Endothelial cell of umbilical vein (primary cell): ENCODE data around the gene WSB1. TPM values are rescaled to one million over a fixed set of nuclear protein-coding genes. Genes with fewer than 3 reads are reported as not detected.

Source experiments
- BruUV-seq: library from RNA; stranded (reverse); fragments of 400-500 nt; replicated peaks from 2 replicates; lab custom pipeline; 2021; lab: Mats Ljungman, UMichigan
- CTCF ChIA-PET: fragments of 300-600, 350-600 bp; sonication (Branson Sonifier 250); formaldehyde crosslinking; loops from one replicate; lab custom pipeline; 2021; ENCODE audit warnings: antibody characterized with exemption, inconsistent platforms; lab: Charles Lee
- POLR2A ChIA-PET: fragments of 300-600, 350-600 bp; sonication (Branson Sonifier 250); formaldehyde crosslinking; loops from one replicate; lab custom pipeline; 2021; ENCODE audit warnings: antibody characterized with exemption, inconsistent platforms; lab: Charles Lee
- DNase-seq: peaks from one replicate; pipeline ENCODE4 v3.0.0-alpha.2; 2011; ENCODE audit warnings: low read depth, low spot score
- FAIRE-seq: peaks from 2 replicates; lab custom pipeline; 2011; peaks lifted over from hg19 to GRCh38; lab: Jason Lieb, UNC
- H2AFZ ChIP-seq: 2 replicates; pipeline ENCODE4 v1.6.0; 2012; ENCODE audit warnings: low read depth, low read length, control low read depth, inconsistent platforms
- H3K27ac ChIP-seq: 2 replicates; pipeline ENCODE4 v1.5.1; 2011; ENCODE audit warnings: low read depth, mild to moderate bottlenecking, control low read depth, low read length, moderate library complexity; ENCODE audit not compliant: insufficient read depth
- H3K27me3 ChIP-seq, 2 experiments: 2 replicates each; pipeline versions ENCODE4 v1.6.0 to v1.6.1; 2011; ENCODE audit warnings: low read length in 2 of 2, mixed read lengths in 1 of 2; ENCODE audit not compliant: control insufficient read depth in 2 of 2, insufficient read depth in 2 of 2
- H3K36me3 ChIP-seq, 2 experiments: 2 replicates in 1 of 2; 3 replicates in 1 of 2; pipeline ENCODE4 v1.5.1; 2011; ENCODE audit warnings: low read length in 2 of 2, mild to moderate bottlenecking in 1 of 2, moderate library complexity in 1 of 2; ENCODE audit not compliant: control insufficient read depth in 2 of 2, insufficient read depth in 2 of 2; ENCODE audit errors: extremely low read depth in 1 of 2
- H3K4me1 ChIP-seq: 3 replicates; pipeline ENCODE4 v1.5.1; 2011; ENCODE audit warnings: mild to moderate bottlenecking, low read length; ENCODE audit not compliant: control insufficient read depth, insufficient read depth; ENCODE audit errors: extremely low read depth
- H3K4me2 ChIP-seq: 2 replicates; pipeline ENCODE4 v1.6.1; 2011; ENCODE audit warnings: low read length, control low read depth, mixed read lengths; ENCODE audit not compliant: insufficient read depth
- H3K4me3 ChIP-seq, 3 experiments: fragments of 200-600 bp in 1 of 3; sonication (generic), shearing (Covaris generic) in 1 of 3; replicated peaks in 1 of 3; 2 replicates each; pipeline ENCODE4 v1.5.1; 2011 to 2016; ENCODE audit warnings: control low read depth in 3 of 3, low read length in 3 of 3, mild to moderate bottlenecking in 2 of 3, inconsistent platforms in 1 of 3, low read depth in 1 of 3, moderate library complexity in 1 of 3; ENCODE audit not compliant: insufficient read depth in 1 of 3
- H3K79me2 ChIP-seq: 2 replicates; pipeline ENCODE4 v1.6.0; 2012; ENCODE audit warnings: low read length, inconsistent platforms; ENCODE audit not compliant: control insufficient read depth, insufficient read depth
- H3K9ac ChIP-seq: replicated peaks from 2 replicates; pipeline ENCODE3; 2011; ENCODE audit warnings: low read length, control low read depth; ENCODE audit not compliant: insufficient read depth; ENCODE audit errors: extremely low read depth
- H3K9me1 ChIP-seq: replicated peaks from 3 replicates; pipeline ENCODE4 v1.6.0; 2011; ENCODE audit warnings: mild to moderate bottlenecking, low read length; ENCODE audit not compliant: control insufficient read depth, insufficient read depth; ENCODE audit errors: extremely low read depth
- H3K9me3 ChIP-seq: replicated peaks from 2 replicates; pipeline ENCODE4 v1.5.1; 2012; ENCODE audit warnings: low read length, inconsistent platforms; ENCODE audit not compliant: control insufficient read depth, insufficient read depth
- H4K20me1 ChIP-seq: replicated peaks from 2 replicates; pipeline ENCODE3; 2011; ENCODE audit warnings: mild to moderate bottlenecking, low read length; ENCODE audit not compliant: control insufficient read depth, insufficient read depth; ENCODE audit errors: extremely low read depth
- FOS ChIP-seq: IDR thresholded peaks from 2 replicates; pipeline ENCODE4 v1.6.1; 2011; ENCODE audit warnings: mild to moderate bottlenecking, low read length, moderate library complexity, borderline replicate concordance; ENCODE audit not compliant: insufficient read depth
- GATA2 ChIP-seq: IDR thresholded peaks from 2 replicates; pipeline ENCODE4 v1.7.0; 2011; ENCODE audit warnings: low read depth, mild to moderate bottlenecking, moderate library complexity, mixed read lengths, low read length; ENCODE audit not compliant: insufficient read length, insufficient read depth
- MYC ChIP-seq: IDR thresholded peaks from one replicate; pipeline ENCODE4 v1.6.1; 2011; ENCODE audit warnings: mild to moderate bottlenecking, low read depth, low read length
- POLR2AphosphoS5 ChIP-seq: IDR thresholded peaks from 2 replicates; pipeline ENCODE4 v1.6.1; 2012; ENCODE audit warnings: low read depth, mild to moderate bottlenecking, control low read depth, low read length, moderate library complexity; ENCODE audit not compliant: insufficient read depth
- dilution Hi-C: fragments of 300-500 bp; cut with MboI; formaldehyde crosslinking; loops from one replicate; pipeline ENCODE4 v1.15.0; 2019; ENCODE audit warnings: low sequenced_read_pairs; ENCODE audit not compliant: extremely low pct_ligation_motif_present
- intact Hi-C: fragments of 100-400 bp; cut with micrococcal nuclease; formaldehyde crosslinking; loops from one replicate; pipeline ENCODE4 v1.10.0; 2022
- polyA plus RNA-seq, 4 experiments: library from polyadenylated mRNA; depleted of rRNA in 3 of 4; stranded (reverse) in 3 of 4; unstranded in 1 of 4; fragments of >200 nt; gene quantifications; 2 replicates each; pipeline versions ENCODE4 v1.2.1 to v1.2.3, GENCODE V29; 2011 to 2012; ENCODE audit warnings: missing spikeins in 1 of 4
- total RNA-seq: library from RNA; stranded (reverse); gene quantifications from 2 replicates; pipeline ENCODE4 v1.2.3, GENCODE V29; 2021
- TF ChIP-seq, protein P1 (sequence below), 2 donors: IDR thresholded peaks; 1 replicate in 1 of 2; 2 replicates in 1 of 2; pipeline ENCODE4 v1.5.1; 2011; ENCODE audit warnings: low read length in 2 of 2, mild to moderate bottlenecking in 2 of 2, moderate library complexity in 2 of 2, control low read depth in 1 of 2, inconsistent platforms in 1 of 2, low read depth in 1 of 2; ENCODE audit not compliant: insufficient read depth in 1 of 2; ENCODE audit errors: extremely low read depth in 1 of 2
- TF ChIP-seq, protein P2 (sequence below): IDR thresholded peaks from 2 replicates; pipeline ENCODE4 v1.6.1; 2011; ENCODE audit not compliant: insufficient read depth, insufficient read length

The WSB1 gene
- total and polyA plus RNA-seq, 2 donors (not counting 3 experiments of a cell fraction or from before 2014, with no cell fraction given): 471 to 736 TPM

DNA sequence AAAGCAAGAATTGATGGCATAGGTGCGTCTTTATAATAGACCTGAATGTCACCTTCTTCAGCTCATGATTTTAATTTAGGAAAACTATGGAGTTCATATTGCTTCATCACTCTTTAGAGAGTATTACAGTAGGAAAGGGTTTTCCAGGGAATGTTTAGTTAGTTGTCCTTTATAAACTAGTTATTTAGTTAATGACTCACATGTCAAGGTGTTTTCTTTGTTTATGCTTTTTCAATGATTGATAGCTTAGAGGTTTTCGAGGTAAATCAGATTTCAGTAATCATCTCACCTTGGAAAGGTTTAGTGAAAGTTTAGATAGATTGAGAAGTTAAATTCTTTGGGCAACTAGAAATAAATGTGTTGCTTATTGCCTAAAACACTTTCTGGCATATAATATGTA lies 9.8 kb downstream of the WSB1 start:
- Histone ChIP-seq H3K9ac (no peak overlapping the region), H3K27ac (no peak overlapping the region), H3K4me3 (no peak overlapping the region), H3K79me2 (peaks cover 84% of the 10 kb centered on the region), H3K9me1 (no peaks in the 10 kb centered on the region), H3K27me3 (no peaks in the 10 kb centered on the region), H3K36me3 (peaks cover 20 to 41% of the 10 kb centered on the region in 2 experiments), H3K4me2 (no peak overlapping the region), H4K20me1 (peaks cover 33% of the 10 kb centered on the region), H2AFZ (no peak overlapping the region), H3K9me3 (no peaks in the 10 kb centered on the region), H3K4me1 (peaks cover 15% of the 10 kb centered on the region)
- CTCF ChIA-PET: interaction anchor here (0.9 to 5.2 kb wide), 8 partner anchors 9 to 67 kb away, joined by 3 to 35 read pairs (median 4); no protein-coding TSS in a partner anchor
- DNase-seq: no peak
- no TSS peak for BruUV-seq
- no peak for FAIRE-seq
- no peak for TF ChIP-seq MYC
- no peak for TF ChIP-seq GATA2
- TF ChIP-seq FOS: peak; percentile 7
- TF ChIP-seq, protein P1, sequence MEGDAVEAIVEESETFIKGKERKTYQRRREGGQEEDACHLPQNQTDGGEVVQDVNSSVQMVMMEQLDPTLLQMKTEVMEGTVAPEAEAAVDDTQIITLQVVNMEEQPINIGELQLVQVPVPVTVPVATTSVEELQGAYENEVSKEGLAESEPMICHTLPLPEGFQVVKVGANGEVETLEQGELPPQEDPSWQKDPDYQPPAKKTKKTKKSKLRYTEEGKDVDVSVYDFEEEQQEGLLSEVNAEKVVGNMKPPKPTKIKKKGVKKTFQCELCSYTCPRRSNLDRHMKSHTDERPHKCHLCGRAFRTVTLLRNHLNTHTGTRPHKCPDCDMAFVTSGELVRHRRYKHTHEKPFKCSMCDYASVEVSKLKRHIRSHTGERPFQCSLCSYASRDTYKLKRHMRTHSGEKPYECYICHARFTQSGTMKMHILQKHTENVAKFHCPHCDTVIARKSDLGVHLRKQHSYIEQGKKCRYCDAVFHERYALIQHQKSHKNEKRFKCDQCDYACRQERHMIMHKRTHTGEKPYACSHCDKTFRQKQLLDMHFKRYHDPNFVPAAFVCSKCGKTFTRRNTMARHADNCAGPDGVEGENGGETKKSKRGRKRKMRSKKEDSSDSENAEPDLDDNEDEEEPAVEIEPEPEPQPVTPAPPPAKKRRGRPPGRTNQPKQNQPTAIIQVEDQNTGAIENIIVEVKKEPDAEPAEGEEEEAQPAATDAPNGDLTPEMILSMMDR (IDR thresholded peaks at IDR 0.05; ENCODE audit: extremely low read depth in 1 of 2, insufficient read depth in 1 of 2, low read depth in 1 of 2, low read length in 2 of 2): no peak
- no peak for TF ChIP-seq POLR2AphosphoS5
- TF ChIP-seq, protein P2, sequence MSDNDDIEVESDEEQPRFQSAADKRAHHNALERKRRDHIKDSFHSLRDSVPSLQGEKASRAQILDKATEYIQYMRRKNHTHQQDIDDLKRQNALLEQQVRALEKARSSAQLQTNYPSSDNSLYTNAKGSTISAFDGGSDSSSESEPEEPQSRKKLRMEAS: no peak
- dilution Hi-C loops: no loop called here
- POLR2A ChIA-PET: interaction anchor here (1.1 kb wide), 1 partner anchor 59 kb away, joined by 12 read pairs; no protein-coding TSS in a partner anchor
- intact Hi-C loops: no loop called here
